ENCODE results near the gene TULP1.

Gene TULP1

GRCh38 chr6:35495258-35496035 lies 17.2 kb downstream of the TULP1 start:
- Histone ChIP-seq H3K4me1 (ENCODE audit: control insufficient read depth in 1 of 2, insufficient read depth in 1 of 2, low read depth in 1 of 2, low read length in 1 of 2) (peaks cover 39 to 44% of the 10 kb centered on the region in 2 experiments), H3K36me3 (no peaks in the 10 kb centered on the region), H3K4me3 (ENCODE audit: low read depth in 1 of 2, low read length in 1 of 2) (no peak overlapping the region)

GRCh38 chr6:35494161-35494563 lies 18.5 kb downstream of the TULP1 start:
- Histone ChIP-seq H3K36me3 (no peaks in the 10 kb centered on the region), H3K27ac (no peak overlapping the region), H3K27me3 (peaks cover 93% of the 10 kb centered on the region), H3K4me3 (ENCODE audit: low read depth in 1 of 2, low read length in 1 of 2) (no peak overlapping the region), H3K9me3 (no peaks in the 10 kb centered on the region), H3K4me1 (ENCODE audit: control insufficient read depth in 1 of 2, insufficient read depth in 1 of 2, low read depth in 1 of 2, low read length in 1 of 2) (peaks cover 45 to 47% of the 10 kb centered on the region in 2 experiments)
- no peak for TF ChIP-seq CTCF (IDR thresholded peaks at IDR 0.05)

More at GRCh38 chr6:35495258-35496035, 17.2 kb downstream of the TULP1 start:
- no peak for TF ChIP-seq CTCF (IDR thresholded peaks at IDR 0.05)
- Histone ChIP-seq H3K9me3 (no peaks in the 10 kb centered on the region), H3K27ac (no peak overlapping the region), H3K27me3 (peaks cover 100% of the 10 kb centered on the region)

- H3K4me1 ChIP-seq (ENCODE audit: control insufficient read depth in 1 of 2, insufficient read depth in 1 of 2, low read depth in 1 of 2, low read length in 1 of 2) = peaks cover 51 to 55% of the 10 kb centered on the region in 2 experiments
- H3K27ac ChIP-seq = no peak overlapping the region
- peaks cover 86% of the 10 kb centered on the region for H3K27me3 ChIP-seq
- no peaks in the 10 kb centered on the region for H3K36me3 ChIP-seq
- H3K4me3 ChIP-seq (ENCODE audit: low read depth in 1 of 2, low read length in 1 of 2) = no peak overlapping the region
- TF ChIP-seq CTCF (IDR thresholded peaks at IDR 0.05) = no peak
- H3K9me3 ChIP-seq = no peaks in the 10 kb centered on the region
Measured at GRCh38 chr6:35493307-35493983, 19.3 kb downstream of the TULP1 start.

- no peak for TF ChIP-seq CTCF (IDR thresholded peaks at IDR 0.05)
- Histone ChIP-seq H3K9me3 (no peaks in the 10 kb centered on the region), H3K4me1 (ENCODE audit: control insufficient read depth in 1 of 2, insufficient read depth in 1 of 2, low read depth in 1 of 2, low read length in 1 of 2) (peaks cover 51 to 56% of the 10 kb centered on the region in 2 experiments), H3K27me3 (peaks cover 80% of the 10 kb centered on the region), H3K4me3 (ENCODE audit: low read depth in 1 of 2, low read length in 1 of 2) (no peak overlapping the region), H3K36me3 (no peaks in the 10 kb centered on the region), H3K27ac (no peak overlapping the region)
Measured at GRCh38 chr6:35492974-35493284, 19.8 kb downstream of the TULP1 start.

GRCh38 chr6:35492258-35492973 lies 20.3 kb downstream of the TULP1 start:
- Histone ChIP-seq H3K9me3 (no peaks in the 10 kb centered on the region), H3K27me3 (peaks cover 75% of the 10 kb centered on the region), H3K36me3 (no peaks in the 10 kb centered on the region), H3K4me1 (ENCODE audit: control insufficient read depth in 1 of 2, insufficient read depth in 1 of 2, low read depth in 1 of 2, low read length in 1 of 2) (peaks cover 51 to 55% of the 10 kb centered on the region in 2 experiments), H3K4me3 (ENCODE audit: low read depth in 1 of 2, low read length in 1 of 2) (no peak overlapping the region), H3K27ac (no peak overlapping the region)
- TF ChIP-seq CTCF (IDR thresholded peaks at IDR 0.05) = no peak

All from neutrophil (primary cell).